NCI-H2227 treated with DMSO at 0.1 percent for 48 hours (cell line): ENCODE data around the gene RBM6.
A peak's percentile ranks its signal among the peaks of the same experiment; 100 is the strongest.
"Not testable (repeated sequence)": the region's sequence is repeated elsewhere in the genome, so short reads cannot be mapped to it uniquely, and the experiment has no call there.

Experiments used
- DNase-seq: peaks from one replicate; lab custom pipeline; 2025; lab: John Stamatoyannopoulos, UW

RBM6 gene

GRCh38 chr3:49992326-49992725 is 52.4 kb downstream of the RBM6 start:
- DNase-seq: no peak

DNA sequence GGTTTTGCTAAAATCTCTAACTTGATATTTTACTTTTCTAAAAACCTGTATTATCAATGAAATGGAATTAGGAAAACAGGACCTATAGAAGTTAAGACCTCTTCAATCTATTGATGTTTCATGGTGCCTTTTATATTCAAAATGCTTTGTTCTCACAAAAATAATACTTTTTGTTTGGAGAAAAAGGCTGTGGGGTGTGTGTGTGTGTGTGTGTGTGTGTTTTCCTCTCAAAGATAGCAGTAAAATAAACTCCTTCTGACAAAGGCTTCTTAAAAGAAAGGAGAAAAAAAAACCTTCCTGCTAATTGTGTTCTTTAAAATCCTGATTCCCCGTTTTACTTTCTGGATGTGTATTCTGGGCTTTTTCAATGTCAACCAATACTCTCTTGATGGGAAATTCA is 54.5 kb downstream of the RBM6 start:
- no peak for DNase-seq

GRCh38 chr3:49996016-49996415 is 56.1 kb downstream of the RBM6 start:
- no peak for DNase-seq

DNA sequence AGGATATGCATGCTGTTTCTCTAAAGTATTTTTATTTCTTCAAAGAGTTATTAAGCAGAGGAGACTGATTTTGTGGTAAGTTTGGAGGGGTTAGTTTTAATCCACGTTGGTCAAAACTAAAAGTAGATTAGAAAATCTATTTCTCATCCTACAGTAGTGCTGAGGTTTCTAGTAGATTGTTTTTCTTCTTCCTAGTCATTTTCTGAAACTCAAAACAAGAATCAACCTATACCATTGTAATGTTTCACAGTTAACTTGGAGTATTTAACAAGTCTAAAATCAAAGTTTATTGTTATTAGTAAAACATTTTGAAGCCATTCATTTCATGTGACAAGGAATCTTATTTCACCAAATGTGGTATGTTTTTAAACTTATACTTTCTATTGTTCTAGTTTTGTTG is 57.9 kb downstream of the RBM6 start:
- no peak for DNase-seq

DNA sequence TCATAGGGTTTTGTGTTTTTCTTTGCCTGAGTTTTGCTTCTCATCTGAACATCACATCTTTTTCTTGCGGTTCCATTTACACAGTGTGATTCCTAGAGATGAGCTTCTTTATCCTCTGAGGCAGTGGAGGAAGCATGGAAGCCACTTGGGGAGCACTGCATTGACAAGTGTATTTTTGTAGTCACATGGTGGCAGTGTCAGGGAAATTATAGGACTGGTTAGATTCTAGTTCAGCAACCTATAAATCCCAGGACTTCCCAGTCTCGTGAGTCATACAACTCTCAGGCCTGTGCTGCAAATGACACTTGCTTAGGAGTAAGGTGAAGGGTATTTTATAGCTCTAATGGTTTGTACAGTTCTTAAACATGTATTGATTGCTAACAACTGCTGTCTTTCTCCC is 58.4 kb downstream of the RBM6 start:
- peak; percentile 2 for DNase-seq

- no peak for DNase-seq
Measured at GRCh38 chr3:50001511-50001910, 61.6 kb downstream of the RBM6 start.

- DNase-seq: no peak
Measured at GRCh38 chr3:50003216-50003615, 63.3 kb downstream of the RBM6 start.

GRCh38 chr3:50003824-50004223 is 63.9 kb downstream of the RBM6 start:
- no peak for DNase-seq

GRCh38 chr3:50008931-50009330 is 69.0 kb downstream of the RBM6 start:
- DNase-seq: no peak

DNA sequence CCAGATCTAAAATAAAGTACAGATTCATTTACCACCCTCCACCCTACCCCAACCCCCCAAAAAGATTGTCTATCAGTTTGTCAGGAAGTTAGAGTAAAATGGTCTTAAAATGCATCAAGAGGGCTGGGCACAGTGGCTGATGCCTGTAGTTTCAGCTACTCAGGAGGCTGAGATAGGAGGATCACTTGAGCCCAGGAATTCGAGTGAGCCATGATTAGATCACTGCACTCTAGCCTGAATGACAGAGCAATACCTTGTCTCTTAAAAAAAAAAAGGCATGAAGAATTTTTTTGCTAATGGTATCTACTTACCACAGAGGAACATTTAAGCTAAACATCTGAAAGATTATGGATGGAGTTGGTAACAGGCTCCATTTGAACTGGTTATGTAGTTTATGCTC is 71.0 kb downstream of the RBM6 start:
- DNase-seq: no peak

DNA sequence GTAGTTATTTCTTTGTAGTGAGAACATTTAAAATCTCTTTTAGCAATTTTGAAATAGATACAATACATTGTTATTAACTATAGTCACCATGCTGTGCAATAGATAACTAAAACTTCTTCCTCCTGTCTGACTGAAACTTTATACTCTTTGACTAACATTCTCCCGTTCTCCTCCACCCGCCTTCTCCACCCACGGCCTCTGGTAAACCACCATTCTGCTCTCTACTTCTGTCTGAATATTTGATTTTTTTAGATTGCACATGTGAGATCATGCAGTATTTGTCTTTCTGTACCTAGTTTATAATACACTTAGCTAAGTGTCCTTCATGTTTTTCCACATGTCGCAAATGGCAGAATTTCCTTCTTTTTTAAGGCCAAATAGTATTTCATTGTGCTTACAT is 76.0 kb downstream of the RBM6 start:
- DNase-seq: no peak

GRCh38 chr3:50028346-50028745 is 88.4 kb downstream of the RBM6 start:
- no peak for DNase-seq

- DNase-seq: not testable (repeated sequence)
Measured at GRCh38 chr3:50031201-50031600, 91.3 kb downstream of the RBM6 start.

- no peak for DNase-seq
Measured at GRCh38 chr3:50044976-50045375, 105.0 kb downstream of the RBM6 start.

DNA sequence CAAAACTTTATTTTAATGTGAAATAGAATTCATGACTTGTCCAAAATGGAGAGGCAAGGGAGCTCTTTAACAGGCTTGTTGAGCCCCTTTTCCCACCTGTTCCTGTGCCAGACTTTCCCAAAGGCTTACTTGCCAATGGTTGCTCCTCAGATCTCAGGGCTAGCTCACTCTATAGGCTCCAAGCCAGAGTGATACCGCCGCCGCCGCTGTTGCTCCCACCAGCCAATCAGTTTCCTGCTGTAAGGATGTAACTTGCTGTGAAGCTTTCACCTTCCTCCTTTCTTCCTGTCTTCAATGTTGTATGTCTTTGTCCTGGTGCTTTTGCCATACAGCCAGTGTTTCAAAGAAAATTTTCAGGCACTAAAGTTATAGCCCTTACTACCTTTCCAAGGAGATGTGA is 107.5 kb downstream of the RBM6 start:
- DNase-seq: no peak

GRCh38 chr3:50050361-50050760 is 110.4 kb downstream of the RBM6 start:
- no peak for DNase-seq

GRCh38 chr3:50057756-50058155 is 117.8 kb downstream of the RBM6 start:
- no peak for DNase-seq

DNA sequence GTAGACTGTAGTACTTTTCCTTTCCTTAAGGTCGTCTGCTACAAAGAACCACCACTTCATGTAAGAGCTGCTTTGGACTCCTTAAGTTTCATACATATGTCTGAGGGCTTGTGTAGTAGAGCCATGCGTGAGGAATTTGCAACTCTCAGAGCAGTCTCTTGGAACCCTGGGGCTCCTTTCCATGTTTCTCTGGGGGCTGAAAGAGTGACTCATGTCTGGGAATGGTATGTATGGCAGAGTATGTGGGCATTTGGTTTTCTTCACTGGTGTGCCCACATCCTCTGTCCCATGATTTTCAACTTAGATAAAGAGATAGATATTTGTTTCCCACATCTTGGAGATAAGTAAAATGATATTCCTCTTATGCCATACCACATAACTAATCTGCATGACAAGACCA is 128.2 kb downstream of the RBM6 start:
- no peak for DNase-seq

DNA sequence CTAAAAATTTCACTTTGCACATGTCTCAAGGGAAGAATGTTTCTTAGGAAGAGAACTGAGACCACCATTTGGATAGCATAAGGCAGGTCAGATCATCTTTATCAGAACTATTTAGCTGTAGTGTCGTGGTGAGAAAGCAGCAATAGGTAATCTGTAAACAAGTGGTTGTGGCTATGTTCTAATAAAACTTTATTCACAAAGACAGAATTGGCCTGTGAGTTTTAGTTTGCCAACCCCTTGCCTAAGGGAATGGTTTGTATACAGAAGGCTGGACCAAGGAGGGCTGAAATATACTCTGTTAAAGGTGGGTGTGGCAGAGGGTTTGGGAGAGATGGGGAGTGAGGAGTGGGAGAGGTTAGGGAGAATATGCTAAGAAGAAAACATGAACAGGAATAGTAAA is 138.1 kb downstream of the RBM6 start:
- DNase-seq: no peak

DNA sequence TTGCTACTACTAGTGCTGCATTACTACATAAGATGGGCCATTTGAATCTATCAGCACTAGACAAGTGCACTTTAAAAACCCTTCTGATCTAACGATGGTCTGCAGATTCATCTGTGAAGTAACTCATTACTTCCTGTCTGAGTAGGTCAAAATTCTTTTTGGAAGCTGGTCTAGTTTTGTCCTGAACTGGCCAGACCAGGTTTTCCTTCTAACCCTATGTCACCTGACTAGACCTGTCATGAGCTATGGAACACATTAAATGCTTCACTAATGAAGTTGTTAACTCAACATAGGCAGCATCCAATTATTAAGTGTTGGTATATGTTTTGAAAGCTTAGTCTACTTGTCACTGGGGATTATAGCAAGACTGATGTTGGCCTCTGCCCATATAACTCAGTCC is 138.7 kb downstream of the RBM6 start:
- DNase-seq: no peak

- not testable (repeated sequence) for DNase-seq
Measured at GRCh38 chr3:50084951-50085350, 145.0 kb downstream of the RBM6 start.

GRCh38 chr3:50088725-50089608 is 149.0 kb downstream of the RBM6 start, which contains the start of gene RBM5:
RBM5 (plus strand) TSS chr3:50088919; CDS start chr3:50090435, 1,516 bp downstream.
- peak; percentile 72 for DNase-seq

GRCh38 chr3:50089609-50089945 is 149.6 kb downstream of the RBM6 start:
- peak; percentile 2 for DNase-seq

DNA sequence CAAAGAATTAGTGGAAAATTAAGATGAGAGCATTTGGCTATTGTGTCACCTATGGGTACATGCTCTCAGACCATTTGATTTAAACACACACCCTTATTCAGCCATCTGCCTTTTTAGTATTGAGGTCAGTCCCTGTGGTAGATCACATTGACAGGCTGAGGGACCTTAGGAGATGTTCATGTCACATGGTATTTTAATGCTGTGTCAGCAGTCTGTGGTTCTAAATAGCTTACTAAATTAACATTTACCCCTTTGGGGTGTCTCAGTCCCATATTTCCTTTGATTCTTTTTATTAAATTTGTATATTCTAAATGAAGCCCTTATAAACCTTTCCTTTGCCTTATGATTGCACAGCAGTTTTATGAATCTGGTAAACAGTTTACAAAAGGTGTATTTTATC is 151.0 kb downstream of the RBM6 start:
- DNase-seq: no peak
